Measurements from ENCODE around the gene PIP5KL1. TPM values are rescaled to one million over a fixed set of nuclear protein-coding genes. Genes with fewer than 3 reads are reported as not detected.

PIP5KL1 gene
- total RNA-seq, 1 experiment from 2014 or later: 5.1 TPM

DNA sequence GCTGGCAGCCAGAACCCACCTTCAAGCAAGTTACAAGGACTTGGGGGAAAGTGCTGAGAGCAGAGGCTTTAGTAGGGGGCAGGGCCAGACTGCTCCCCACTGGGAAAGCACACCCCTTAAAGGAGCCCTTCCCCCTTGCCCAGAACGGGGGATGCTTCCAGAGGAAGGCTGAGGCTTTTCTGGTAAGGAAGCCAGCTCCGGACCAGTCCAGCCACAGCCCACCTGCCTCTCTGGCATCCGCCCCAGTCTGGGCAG lies 11.3 kb upstream of the PIP5KL1 start:
- H4K20me1 ChIP-seq (ENCODE audit: low read length): no peaks in the 10 kb centered on the region
- no TSS peak for BruUV-seq (replicated peaks)
- H3K4me2 ChIP-seq (ENCODE audit: low read length): no peak overlapping the region
- TF ChIP-seq EZH2phosphoT487 (IDR thresholded peaks at IDR 0.05; ENCODE audit: borderline replicate concordance, low read length): no peak
- H3K4me1 ChIP-seq (ENCODE audit: insufficient read depth, low read length): 0 out of 2 replicates have a peak, but pooled peaks cover under 1% of the 10 kb centered on the region
- H3K4me3 ChIP-seq (ENCODE audit: low read length): no peak overlapping the region
- H3K79me2 ChIP-seq (ENCODE audit: low read length): peaks cover 7% of the 10 kb centered on the region
- H2AFZ ChIP-seq (ENCODE audit: low read length): no peak overlapping the region
- H3K36me3 ChIP-seq (ENCODE audit: low read depth, low read length): no peaks in the 10 kb centered on the region
- CTCF ChIA-PET: interaction anchor here (1.0 kb wide), 1 partner anchor 93 kb away, joined by 3 read pairs; no protein-coding TSS in a partner anchor
- H3K9ac ChIP-seq (ENCODE audit: low read length): no peak overlapping the region
- H3F3A ChIP-seq (ENCODE audit: low read length, unreplicated experiment): no peaks in the 10 kb centered on the region
- H3K27me3 ChIP-seq (ENCODE audit: low read length): no peaks in the 10 kb centered on the region
- DNase-seq (no peak), ATAC-seq (no peak)
- POLR2A ChIA-PET (ENCODE audit: unreplicated experiment): no interaction called here
- H3K9me2 ChIP-seq (replicated peaks; ENCODE audit: low read length): no peaks in the 10 kb centered on the region
- H3K27ac ChIP-seq (ENCODE audit: low read length): no peak overlapping the region
- H3K9me3 ChIP-seq (ENCODE audit: low read length): no peaks in the 10 kb centered on the region
- intact Hi-C loops (cut with micrococcal nuclease): loop anchor here (2.0 kb wide), 2 partner anchors 37 to 93 kb away; no protein-coding TSS in a partner anchor

- Histone ChIP-seq H4K20me1 (ENCODE audit: low read length) (no peaks in the 10 kb centered on the region), H3K9ac (ENCODE audit: low read length) (no peak overlapping the region), H3K27ac (ENCODE audit: low read length) (no peak overlapping the region), H3F3A (ENCODE audit: low read length, unreplicated experiment) (no peaks in the 10 kb centered on the region), H3K27me3 (ENCODE audit: low read length) (no peaks in the 10 kb centered on the region), H3K36me3 (ENCODE audit: low read depth, low read length) (no peaks in the 10 kb centered on the region), H3K4me2 (ENCODE audit: low read length) (no peak overlapping the region), H3K79me2 (ENCODE audit: low read length) (peaks cover 12% of the 10 kb centered on the region), H3K9me3 (ENCODE audit: low read length) (no peaks in the 10 kb centered on the region), H3K9me2 (replicated peaks; ENCODE audit: low read length) (no peaks in the 10 kb centered on the region), H3K4me3 (ENCODE audit: low read length) (no peak overlapping the region), H2AFZ (ENCODE audit: low read length) (no peak overlapping the region), H3K4me1 (ENCODE audit: insufficient read depth, low read length) (peaks cover 7% of the 10 kb centered on the region; the same call in 1 of the 2 replicates)
- intact Hi-C loops (cut with micrococcal nuclease): no loop called here
- no peak for ATAC-seq
- TF ChIP-seq CTCF (conservative IDR thresholded peaks at IDR 0.05; ENCODE audit: low read depth, low read length): no peak
- no peak for TF ChIP-seq EZH2phosphoT487 (IDR thresholded peaks at IDR 0.05; ENCODE audit: borderline replicate concordance, low read length)
- TF ChIP-seq EZH2 (IDR thresholded peaks at IDR 0.05; ENCODE audit: low read length, unreplicated experiment): no peak
- CTCF ChIA-PET: interaction anchor here (1.0 kb wide), 1 partner anchor 94 kb away, joined by 3 read pairs; no protein-coding TSS in a partner anchor
- POLR2A ChIA-PET (ENCODE audit: unreplicated experiment): no interaction called here
- DNase-seq: no peak
- BruUV-seq (replicated peaks): no TSS peak
Observed at GRCh38 chr9:127941062-127941960, 10.7 kb upstream of the PIP5KL1 start.

- H3K4me2 ChIP-seq (ENCODE audit: low read length): no peak overlapping the region
- H3K4me3 ChIP-seq (ENCODE audit: low read length): no peak overlapping the region
- no peaks in the 10 kb centered on the region for H4K20me1 ChIP-seq (ENCODE audit: low read length)
- ATAC-seq (no peak), DNase-seq (no peak)
- no peaks in the 10 kb centered on the region for H3F3A ChIP-seq (ENCODE audit: low read length, unreplicated experiment)
- ChIA-PET CTCF (no interaction called here), POLR2A (ENCODE audit: unreplicated experiment) (no interaction called here)
- H3K9ac ChIP-seq (ENCODE audit: low read length): no peak overlapping the region
- TF ChIP-seq CTCF (conservative IDR thresholded peaks at IDR 0.05; ENCODE audit: low read depth, low read length) (no peak), EZH2 (IDR thresholded peaks at IDR 0.05; ENCODE audit: low read length, unreplicated experiment) (no peak), EZH2phosphoT487 (IDR thresholded peaks at IDR 0.05; ENCODE audit: borderline replicate concordance, low read length) (no peak)
- BruUV-seq (replicated peaks): no TSS peak
- intact Hi-C loops (cut with micrococcal nuclease): no loop called here
- H3K27me3 ChIP-seq (ENCODE audit: low read length): no peaks in the 10 kb centered on the region
- H3K36me3 ChIP-seq (ENCODE audit: low read depth, low read length): no peaks in the 10 kb centered on the region
- peaks cover 20% of the 10 kb centered on the region for H3K79me2 ChIP-seq (ENCODE audit: low read length)
- H3K27ac ChIP-seq (ENCODE audit: low read length): no peak overlapping the region
- no peaks in the 10 kb centered on the region for H3K9me3 ChIP-seq (ENCODE audit: low read length)
- no peaks in the 10 kb centered on the region for H3K9me2 ChIP-seq (replicated peaks; ENCODE audit: low read length)
- H2AFZ ChIP-seq (ENCODE audit: low read length): no peak overlapping the region
- H3K4me1 ChIP-seq (ENCODE audit: insufficient read depth, low read length): peaks cover 14% of the 10 kb centered on the region; the same call in 1 of the 2 replicates
Observed at GRCh38 chr9:127940593-127940992, 10.0 kb upstream of the PIP5KL1 start.
